HG02852 (cell line): Measurements from ENCODE around the gene LGMN.

ENCODE experiments used
- ATAC-seq: cut with Tn5 transposase; IDR thresholded peaks from one replicate; pipeline ENCODE4 v1.9.1; 2021; ENCODE audit warnings: mild to moderate bottlenecking, moderate library complexity; ENCODE audit not compliant: unreplicated experiment

Gene LGMN

DNA sequence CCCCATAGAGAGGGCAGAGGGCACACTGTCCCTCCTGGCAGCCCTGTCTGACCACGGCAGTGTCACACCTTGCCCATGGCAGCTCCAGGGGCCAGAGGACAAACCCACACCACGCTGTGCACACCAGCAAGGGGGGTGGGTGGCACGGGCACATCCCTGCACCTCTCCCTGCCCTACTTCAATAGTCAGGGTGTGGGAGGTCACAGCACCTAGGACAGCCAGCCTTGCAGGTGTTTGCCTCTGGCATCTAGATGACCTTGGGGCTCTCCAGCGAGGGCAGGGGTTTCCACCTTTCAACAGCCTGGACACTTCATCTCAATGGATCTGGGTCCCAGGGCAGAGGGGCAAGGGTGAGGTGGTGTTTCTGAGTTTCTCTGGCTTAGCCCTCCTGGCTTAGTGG is 69.2 kb downstream of the LGMN start:
- no peak for ATAC-seq

DNA sequence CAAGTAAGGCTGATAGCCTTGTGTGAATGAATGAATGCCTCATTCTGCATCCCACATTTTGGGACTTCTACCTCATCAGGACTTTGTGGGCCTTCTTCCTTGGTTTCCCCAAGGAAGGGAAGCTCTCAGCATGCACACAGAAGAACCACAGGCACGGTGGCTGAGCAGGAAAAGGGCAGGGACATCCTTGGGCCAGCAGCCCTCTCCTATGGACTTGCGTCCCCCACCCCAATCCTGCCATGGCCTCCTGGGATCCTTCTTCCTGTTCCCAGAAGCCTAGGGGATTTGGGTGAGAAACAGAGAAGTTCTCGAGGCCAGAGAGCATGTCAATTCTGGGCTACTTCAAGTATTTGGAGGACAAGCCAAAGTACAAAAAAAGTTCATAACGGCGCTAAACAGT is 69.7 kb downstream of the LGMN start:
- no peak for ATAC-seq

DNA sequence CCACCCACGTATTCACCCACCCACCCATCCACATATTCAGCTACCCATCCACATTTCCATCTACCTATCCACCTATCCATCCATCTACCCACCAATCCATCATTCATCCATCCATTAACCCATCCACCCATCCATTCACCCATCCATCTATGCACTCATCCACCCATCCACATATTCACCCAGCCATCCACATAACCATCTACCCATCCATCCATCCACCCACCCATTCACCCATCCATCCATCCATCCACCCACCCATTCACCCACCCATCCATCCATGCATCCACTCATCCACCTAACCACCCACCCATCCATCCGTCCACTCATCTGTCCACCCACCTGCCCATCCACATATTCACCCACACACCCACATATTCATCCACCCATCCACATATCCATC is 70.5 kb downstream of the LGMN start:
- ATAC-seq: no peak

DNA sequence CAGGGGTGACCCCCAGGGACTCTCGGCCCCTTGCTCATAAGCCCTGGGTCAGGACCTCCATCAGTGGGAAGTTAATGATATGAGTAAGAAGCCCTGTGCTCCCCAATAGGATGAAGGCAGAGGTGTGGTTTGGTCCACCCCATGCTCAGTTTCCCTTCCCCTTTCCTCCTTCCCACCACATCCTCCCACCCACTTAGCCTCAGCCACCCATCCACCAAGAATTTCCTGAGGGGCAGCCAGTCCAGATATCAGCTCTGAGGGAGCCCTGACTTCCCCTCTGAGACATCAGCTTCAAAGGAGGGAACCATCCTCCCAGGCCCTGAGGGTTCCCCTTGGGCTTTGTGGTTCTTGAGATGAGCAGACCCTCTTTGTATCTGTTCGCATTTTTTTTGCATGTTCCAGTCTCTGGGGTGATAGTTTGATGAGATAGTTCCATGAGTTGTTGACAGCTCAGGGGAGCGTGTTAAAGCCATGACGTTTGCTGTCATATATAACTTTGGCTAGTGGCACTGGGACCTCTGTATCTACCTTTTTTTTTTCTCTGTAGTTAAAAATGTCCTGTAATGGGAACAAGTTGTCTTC is 71.2 kb downstream of the LGMN start:
- peak; percentile 73 for ATAC-seq

DNA sequence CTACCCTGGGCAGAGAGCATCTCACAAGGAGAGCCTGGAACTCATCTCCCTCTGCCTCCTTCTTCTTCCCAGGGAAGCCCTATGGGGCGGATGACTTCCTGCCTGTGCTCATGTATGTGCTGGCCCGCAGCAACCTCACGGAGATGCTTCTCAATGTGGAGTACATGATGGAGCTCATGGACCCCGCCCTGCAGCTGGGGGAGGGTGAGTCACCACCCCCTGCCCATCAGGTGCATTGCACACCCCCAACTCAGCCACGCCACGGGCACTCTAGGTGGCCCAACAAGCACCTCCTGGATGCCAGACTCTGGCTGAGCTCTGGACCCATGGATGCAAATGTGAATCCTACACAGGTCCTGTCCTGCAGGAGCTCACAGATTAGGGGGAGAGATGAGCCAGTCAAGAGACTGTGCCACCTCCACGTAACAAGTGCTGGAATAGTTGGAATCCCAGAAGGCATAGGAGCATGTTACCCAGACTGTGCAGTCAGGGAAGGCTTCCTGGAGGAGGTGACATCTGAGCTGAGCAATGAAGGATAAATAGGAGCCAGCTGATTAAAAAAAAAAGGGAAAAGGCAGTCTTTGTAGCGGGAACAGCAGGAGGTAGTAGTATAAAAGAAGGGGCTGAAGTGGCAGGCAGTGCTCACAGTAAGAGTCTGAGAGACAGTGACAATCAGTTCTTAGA is 71.9 kb downstream of the LGMN start:
- ATAC-seq: no peak

DNA sequence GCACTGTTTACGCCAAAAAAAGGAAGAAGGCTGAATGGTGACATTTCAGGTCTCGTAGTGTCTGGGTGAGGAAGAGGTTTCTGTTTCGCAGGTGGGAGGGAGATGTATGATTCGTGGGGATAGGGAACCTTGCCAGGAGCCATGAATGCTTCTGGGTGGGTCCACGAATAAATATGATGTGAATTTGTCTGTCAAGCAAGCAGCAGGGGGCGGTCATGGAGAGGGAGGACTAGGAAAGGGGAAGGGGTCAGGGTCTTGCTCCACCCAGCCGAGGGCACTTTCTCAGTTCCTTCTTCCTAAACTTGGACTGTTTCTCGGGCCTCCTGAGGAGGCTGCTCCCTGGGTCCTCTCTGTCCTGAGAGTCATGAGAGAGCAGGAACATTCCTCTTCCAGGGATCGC is 72.5 kb downstream of the LGMN start:
- ATAC-seq: no peak

DNA sequence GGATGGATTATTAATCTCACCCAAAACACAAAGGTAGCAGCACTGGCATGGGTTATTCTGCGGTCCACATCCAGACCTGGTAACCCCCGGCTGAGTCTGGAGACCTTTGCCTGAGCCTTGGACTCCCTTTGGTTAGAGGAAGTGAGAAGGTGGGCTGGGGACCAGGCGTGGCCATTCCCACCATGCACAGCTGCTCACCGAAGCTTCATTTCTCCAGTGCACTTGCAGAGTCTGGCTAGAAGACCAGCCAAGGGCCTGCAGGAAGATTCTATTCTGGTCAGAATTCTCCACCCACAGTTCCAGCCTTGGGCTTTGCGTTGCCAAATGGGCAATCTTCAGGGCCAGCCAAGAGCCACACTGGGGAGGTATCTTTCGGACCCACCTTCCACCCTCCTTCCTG is 73.0 kb downstream of the LGMN start:
- no peak for ATAC-seq

DNA sequence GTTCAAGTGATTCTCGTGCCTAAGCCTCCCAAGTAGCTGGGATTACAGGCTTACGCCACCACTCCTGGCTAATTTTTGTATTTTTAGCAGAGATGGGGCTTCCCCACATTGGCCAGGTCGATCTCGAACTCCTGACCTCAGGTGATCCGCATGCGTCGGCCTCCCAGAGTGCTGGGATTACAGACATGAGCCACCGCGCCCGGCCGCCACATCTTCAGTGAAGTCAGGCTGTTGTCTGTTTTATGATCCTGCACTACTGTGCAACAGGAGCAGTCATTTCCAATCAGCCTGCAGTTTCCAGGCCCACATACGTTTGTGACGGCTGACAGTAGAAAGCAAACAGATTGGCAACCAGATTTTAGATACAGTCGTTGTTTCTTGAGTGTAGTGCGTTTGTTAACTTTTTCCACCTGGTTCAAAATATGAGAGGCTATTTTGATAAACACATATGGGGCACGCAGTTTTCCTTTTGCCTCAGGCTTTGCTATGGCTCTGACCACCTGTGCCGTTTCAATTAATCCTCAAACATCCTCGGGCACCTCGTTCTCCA is 74.8 kb downstream of the LGMN start:
- no peak for ATAC-seq

DNA sequence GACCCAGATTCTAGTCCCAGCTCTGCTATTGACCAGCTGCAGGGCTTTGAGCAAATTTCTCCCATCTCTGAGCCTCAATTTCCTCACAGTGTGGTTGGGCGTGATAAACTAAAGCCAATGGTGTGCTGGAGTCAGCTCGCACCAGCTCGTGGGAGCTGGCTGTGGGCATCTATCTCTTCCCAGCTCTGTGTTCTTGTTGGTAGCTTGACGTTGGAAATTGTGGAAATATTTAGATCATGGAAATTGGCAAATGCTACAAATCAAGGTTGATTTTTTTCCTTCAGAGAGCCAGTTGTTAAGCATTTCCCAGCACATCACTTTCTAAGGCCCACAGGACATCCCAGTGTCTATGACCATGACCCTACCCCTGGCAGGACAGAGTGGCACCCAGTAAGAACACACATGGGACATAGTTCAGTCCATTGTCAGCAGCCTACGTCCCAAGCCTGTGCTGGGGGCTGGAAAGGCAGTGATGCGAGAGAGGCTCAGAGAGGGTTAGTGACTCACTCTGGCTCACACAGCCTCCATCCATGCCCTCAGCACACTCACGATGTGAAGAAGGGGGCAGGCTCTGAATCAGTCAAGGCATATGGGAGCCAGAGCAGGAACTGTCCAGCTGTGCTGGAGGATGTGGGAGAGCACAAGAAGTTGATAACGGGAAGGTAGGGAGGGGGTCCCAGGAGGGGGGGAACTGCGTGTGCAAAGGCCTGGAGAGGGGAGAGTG is 77.6 kb downstream of the LGMN start:
- no peak for ATAC-seq

DNA sequence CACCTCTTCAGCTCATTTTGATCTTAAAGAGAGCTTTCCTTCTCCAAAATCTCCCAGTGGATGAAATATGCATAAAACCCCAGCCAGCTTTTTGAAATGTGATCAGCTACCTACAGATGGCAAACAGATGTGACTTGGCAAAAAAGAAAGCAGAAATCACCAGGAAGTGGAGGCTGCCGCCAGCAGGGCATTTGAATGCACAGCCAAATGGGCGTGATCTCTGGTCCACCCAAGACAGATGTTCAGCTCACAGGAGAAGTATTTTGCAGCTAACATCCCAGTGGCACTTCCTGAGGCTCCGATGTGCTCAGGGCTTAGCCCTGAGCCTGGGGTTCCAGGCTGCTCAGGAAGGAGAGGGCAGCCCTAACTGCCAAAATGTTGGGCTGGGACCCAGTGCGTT is 78.3 kb downstream of the LGMN start:
- ATAC-seq: no peak

DNA sequence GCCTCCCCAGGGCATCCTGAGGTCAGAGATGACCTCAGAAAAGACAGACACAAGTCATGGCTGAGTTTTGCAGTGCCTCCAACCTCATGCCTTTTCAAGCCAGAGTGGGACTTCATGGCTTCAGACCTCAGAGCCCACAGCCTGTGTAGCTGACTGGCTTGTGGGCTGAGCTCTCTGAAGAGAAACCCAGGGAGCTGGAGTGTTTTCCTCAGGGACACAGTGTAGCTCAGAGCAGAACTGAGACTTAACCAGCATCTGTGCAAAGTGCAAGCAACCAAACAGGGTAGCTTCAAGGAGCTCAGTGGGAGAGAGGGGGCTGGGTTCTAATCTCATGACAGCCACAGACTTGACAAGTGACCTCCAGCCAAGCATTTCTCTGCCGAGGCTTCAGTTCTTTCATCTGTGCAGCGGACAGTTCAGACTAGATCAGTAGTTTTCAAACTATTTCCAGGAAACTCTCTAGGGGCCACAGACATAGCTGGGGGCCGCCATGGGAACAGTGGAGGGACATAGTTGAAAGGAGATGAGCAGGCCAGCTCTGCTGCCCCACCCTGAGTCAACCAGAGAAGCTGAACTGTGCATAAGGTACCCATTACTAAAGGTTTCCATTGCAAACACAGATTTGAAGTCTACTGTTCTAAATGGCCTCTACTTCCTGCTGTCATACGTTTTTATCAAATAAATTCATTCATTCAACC is 80.0 kb downstream of the LGMN start:
- ATAC-seq: peak; percentile 66

DNA sequence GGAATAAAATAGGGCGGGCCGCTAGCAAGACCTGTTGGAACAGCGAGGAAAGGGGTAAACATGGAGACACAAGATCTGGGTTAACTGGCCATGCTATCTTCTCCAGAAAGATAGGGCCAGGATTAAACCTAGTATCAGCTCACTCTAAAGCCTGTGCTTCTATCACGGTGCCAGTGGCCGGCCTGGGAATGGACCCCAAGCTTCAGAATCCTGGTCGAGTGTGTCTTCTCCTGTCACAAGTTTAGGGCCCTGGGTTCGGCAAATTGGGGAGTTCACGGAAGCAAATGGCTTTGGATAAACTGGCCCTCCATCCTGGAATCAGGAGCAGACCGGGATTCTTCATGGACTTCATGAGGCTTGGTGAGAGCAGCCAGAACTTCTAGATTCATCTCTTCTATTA is 82.2 kb downstream of the LGMN start:
- no peak for ATAC-seq

DNA sequence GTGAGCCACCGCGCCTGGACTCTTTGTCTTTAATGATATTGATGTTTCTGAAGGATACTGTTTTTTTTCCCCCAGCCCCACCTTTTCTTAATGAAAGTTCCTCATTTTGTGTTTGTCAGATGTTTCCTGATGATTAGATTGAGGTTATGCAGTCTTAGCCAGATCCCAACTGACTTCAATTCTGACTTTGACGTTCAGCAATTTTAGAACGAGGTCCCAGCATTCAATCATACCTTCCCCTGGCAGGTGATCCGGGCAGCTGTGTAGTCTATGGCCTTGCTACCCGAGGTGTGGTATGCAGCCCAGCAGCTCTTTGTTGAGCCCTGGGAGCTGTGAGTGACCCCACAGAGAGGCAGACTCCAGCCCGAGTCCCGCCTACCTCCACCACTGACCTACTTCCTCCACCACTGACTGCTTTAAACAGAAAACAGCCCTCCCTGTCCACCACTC is 82.7 kb downstream of the LGMN start:
- no peak for ATAC-seq

DNA sequence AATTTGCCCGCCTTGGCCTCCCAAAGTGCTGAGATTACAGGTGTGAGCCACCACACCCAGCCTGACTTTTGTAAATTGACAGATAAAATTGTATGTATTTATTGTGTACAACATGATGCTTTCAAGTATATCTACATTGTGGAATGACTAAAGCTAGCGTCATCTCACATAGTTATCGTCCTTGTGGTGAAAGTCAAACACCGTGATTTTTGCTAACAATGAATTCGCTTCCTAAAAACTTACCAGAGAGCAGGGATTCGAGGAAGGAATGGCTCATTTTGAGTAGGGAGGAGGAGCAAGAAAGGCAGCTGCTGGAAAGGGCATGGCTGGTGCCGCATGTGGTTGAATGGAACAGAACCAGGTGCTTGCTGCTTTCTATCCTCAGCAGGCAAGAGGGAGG is 85.4 kb downstream of the LGMN start:
- no peak for ATAC-seq

DNA sequence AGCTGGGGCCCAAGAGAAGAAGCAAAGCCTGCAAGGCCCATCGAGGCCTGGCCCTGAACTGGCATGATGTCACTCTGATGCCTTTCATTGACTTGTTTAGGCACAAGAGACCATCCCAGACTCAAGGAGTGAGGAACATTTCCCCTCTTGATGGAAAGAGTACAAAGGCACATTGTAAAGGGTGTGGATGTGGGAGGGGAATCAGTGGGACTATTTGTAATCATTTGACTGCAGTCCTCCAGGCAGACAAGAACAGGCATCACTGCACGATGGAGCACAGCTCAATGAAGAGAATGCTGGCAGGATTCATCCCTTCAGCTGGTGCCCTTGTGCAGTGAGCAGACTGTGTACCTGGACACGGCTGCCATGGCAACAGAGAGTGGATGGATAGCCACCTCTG is 87.9 kb downstream of the LGMN start:
- no peak for ATAC-seq

DNA sequence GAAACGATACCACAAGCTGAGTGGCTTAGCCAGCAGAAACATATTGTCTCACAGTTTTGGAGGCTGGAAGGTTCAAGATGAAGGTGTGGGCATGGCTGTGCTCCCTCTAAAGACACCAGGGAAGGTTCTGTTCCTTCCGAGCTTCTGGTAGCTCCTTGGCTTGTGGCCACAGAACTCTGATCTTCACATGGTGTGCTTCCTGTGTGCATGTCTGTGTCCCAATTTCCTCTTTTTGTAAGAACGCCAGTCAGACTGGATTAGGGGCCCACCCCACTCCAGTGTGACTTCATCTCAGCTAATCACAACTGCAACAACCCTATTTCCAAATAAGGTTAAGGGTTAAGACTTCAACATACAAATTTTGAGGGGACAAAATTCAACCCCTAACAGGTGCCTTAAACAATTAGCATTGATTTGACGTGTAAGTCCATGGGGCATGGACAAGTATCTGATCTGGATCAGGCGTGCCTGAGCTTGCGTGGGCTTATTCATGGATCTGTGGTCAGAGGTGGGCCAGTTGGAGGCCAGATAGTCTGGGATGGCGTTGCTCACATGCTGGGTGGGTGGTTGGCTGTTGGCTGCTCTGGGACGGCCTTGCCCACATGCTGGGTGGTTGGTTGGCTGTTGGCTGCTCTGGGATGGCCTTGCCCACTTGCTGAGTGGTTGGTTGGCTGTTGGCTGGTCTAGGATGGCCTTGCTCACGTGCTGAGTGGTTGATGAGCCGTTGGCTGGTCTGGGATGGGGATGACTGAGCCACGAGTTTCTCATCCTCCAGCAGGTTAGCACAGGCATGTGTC is 88.5 kb downstream of the LGMN start:
- ATAC-seq: peak; percentile 47

DNA sequence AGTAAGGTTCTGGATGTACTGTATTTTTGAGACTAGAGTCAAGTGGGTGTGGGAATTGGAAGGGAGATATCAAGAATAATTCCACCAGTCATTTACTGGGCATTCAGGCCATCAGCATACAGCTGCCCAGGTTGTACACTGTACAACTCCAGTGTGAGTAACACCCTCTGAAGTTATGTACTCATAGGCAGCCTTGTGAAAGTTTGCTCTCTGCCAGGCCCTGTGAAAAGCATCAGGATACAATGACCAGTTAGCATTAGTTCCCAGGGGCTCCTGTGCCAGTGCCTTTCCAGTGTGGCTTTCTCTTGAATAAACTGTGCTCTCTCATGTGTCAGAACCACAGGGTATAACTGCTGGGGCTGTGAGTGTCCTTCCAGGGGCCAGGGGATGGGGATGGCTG is 89.7 kb downstream of the LGMN start:
- no peak for ATAC-seq

DNA sequence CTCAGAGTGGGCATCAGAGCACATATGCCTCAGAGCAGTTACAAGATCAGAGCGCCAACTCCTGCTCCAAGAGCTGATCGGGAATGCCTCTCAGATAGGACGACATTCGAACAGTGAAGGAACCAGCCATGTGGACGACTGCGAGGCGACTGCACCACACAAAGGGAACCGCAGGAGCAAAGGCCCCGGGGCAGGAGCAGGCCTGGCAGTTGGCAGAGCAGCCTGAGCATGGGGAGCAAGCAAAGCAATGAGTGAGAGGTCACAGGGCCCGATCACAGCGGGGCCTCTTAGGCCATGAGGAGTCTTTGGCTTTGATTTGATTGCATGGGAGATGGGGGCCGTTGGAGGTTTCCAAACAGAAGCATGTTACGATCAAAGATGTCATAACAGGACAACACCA is 90.3 kb downstream of the LGMN start:
- ATAC-seq: no peak

DNA sequence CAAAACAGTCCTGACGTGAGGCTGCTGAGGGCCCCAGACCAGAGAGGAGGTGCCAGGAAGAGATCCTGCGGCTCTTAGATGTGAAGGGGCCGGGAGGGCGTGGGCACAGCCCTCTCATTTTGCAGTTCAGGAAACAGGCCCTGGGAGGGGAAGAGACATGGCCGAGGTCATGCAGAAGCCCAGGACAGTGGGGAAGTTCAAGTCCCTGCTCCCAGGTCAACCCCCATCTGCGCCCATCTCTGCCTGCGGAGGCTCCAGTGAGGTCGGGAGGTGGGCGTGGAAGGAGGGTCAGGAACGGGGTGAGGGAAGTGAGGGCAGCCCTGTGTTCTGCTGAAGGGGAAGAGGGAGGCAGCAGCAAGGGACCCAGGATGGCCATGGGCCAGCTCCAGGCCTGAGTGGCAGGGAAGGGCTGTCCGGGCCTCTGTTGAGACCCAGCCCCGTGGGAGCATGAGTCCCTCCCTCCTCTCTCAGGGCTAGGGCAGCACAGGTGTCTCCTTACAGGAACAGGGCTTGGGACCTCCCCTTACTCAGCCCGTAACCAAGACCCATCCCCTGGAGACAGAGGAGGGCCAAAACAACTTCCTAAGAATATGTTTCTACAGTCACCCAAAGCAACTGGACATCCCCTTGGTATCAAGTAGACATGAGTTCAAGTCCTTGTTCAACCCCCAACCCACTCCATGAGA is 90.8 kb downstream of the LGMN start:
- ATAC-seq: no peak
